Measurements from ENCODE around the gene NMRK2. TPM values are rescaled to one million over a fixed set of nuclear protein-coding genes. Genes with fewer than 3 reads are reported as not detected.
"Not testable (repeated sequence)": the region's sequence is repeated elsewhere in the genome, so short reads cannot be mapped to it uniquely, and the experiment has no call there.

The NMRK2 gene
- total RNA-seq, 1 experiment from 2014 or later: not detected

- in situ Hi-C loops (cut with HindIII; ENCODE audit: low pct_unique_long_range_greater_than_20kb, low sequenced_read_pairs): no loop called here
These were observed 9.0 kb upstream of the NMRK2 start for GRCh38 chr19:3923912-3924311.

GRCh38 chr19:3931041-3931440 is 1.8 kb upstream of the NMRK2 start:
- in situ Hi-C loops (cut with HindIII; ENCODE audit: low pct_unique_long_range_greater_than_20kb, low sequenced_read_pairs): no loop called here
- DNase-seq (ENCODE audit: low read depth): no peak

More at GRCh38 chr19:3923912-3924311, 9.0 kb upstream of the NMRK2 start:
- no peak for DNase-seq (ENCODE audit: low read depth)

- in situ Hi-C loops (cut with HindIII; ENCODE audit: low pct_unique_long_range_greater_than_20kb, low sequenced_read_pairs): no loop called here
- no peak for DNase-seq (ENCODE audit: low read depth)
These were observed 3.9 kb downstream of the NMRK2 start for GRCh38 chr19:3936506-3937442.

- DNase-seq (ENCODE audit: low read depth); in situ Hi-C loops (cut with HindIII; ENCODE audit: low pct_unique_long_range_greater_than_20kb, low sequenced_read_pairs): not testable (repeated sequence)
These were observed 5.6 kb downstream of the NMRK2 start for GRCh38 chr19:3938300-3938950.

DNA sequence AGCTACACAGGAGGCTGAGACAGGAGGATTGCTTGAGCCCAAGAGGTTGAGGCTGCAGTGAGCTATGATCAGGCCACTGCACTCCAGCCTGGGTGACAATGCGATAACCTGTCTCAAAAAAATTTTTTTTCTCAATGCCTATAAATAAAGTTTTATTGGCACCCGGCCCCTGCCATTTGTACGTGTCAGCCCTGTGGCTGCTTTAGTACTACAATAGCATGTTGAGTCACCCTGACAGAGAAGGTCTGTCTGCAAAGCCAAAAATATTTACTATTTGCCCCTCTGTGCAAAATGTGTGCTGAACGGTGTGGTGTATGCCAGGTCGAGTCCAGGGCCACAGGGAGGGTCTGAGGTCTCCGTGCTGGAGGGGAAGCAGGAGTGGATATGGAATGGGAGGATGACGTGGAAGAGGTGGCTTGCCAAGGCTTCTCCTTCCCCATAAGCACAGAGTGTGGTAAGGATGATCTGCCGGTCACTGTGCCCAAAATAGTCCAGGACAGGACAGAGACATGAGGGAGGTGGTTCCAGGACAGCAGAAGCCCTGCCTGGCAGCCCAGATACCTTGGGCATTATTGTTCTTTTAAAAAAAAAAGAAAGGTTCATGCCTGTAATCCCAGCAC is 10.0 kb downstream of the NMRK2 start:
- in situ Hi-C loops (cut with HindIII; ENCODE audit: low pct_unique_long_range_greater_than_20kb, low sequenced_read_pairs): no loop called here
- no peak for DNase-seq (ENCODE audit: low read depth)

DNA sequence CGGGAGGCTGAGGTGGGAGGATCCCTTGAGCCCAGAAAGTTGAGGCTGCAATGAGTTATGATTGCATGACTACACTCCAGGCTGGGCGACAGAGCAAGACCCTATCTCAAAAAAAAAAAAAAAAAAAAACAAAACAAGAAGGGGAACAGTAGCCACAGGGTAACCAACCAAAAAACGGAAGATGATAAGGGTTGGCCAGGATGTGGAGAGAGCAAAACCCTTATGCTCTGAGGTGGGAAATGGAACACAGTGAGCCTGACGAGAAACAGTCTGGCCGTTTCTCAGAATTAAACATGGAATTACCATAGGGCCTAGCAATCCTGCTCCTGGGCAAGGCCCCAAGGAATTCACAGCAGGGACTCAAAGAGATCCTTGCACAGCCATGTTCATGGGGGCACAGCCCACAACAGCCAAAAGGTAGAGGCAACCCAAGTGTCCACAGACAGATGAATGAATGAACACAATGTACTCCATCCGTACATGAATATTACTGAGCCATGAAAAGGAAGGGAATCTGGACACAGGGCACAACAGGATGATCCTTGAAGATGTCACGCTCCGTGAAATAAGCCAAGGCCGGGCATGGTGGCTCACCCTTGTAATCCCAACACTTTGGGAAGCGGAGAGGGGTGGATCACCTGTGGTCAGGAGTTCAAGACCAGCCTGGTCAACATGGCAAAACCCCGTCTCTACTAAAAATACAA is 11.3 kb downstream of the NMRK2 start:
- no peak for DNase-seq (ENCODE audit: low read depth)
- in situ Hi-C loops (cut with HindIII; ENCODE audit: low pct_unique_long_range_greater_than_20kb, low sequenced_read_pairs): no loop called here

GRCh38 chr19:3945838-3946237 is 13.0 kb downstream of the NMRK2 start:
- DNase-seq (ENCODE audit: low read depth): no peak
- in situ Hi-C loops (cut with HindIII; ENCODE audit: low pct_unique_long_range_greater_than_20kb, low sequenced_read_pairs): no loop called here

DNA sequence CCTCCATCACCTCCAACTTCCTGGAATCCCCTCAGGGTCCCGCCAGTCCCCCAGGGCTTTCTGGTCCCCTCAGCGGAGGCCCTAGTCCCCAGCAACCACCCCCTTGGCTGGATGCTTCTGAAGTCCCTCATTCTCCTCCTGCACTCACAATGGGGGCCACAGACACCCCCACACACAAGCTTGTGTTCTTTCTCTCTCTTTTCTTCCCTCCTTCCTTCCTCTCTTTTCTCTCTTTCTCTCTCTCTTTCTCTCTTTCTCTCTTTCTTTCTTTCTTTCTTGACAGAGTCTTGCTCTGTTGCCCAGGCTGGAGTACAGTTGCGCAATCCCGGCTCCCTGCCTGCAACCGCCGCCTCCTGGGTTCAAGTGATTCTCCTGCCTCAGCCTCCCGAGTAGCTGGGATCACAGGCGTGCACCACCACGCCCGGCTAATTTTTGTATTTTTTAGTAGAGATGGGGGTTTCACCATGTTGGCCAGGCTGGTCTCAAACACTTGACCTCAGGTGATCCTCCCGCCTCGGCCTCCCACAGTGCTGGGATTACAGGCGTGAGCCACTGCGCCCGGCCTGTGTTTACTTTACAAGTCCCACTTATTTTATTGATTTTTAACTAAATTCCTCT is 14.6 kb downstream of the NMRK2 start:
- DNase-seq (ENCODE audit: low read depth); in situ Hi-C loops (cut with HindIII; ENCODE audit: low pct_unique_long_range_greater_than_20kb, low sequenced_read_pairs): not testable (repeated sequence)

DNA sequence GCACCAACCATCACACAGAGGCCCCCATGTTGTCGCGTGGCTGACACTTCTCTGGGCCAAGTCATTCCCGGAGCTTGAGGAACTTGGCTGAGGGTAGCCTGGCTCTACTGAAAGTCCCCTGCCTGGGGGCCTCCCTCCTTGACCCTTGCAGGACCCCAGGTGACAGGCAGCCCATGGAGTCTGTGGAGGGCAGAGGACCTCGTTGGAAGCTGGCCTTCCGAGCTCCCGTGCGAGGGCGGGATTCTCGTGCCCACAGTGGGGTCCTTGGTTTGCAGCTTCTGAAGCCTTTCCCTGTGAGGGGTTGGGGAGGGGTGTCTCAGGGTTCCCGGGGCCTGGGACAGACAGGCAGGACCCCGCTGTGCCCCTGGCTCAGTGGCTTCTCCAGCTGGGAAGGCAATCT is 16.4 kb downstream of the NMRK2 start:
- DNase-seq (ENCODE audit: low read depth): no peak
- in situ Hi-C loops (cut with HindIII; ENCODE audit: low pct_unique_long_range_greater_than_20kb, low sequenced_read_pairs): no loop called here

DNA sequence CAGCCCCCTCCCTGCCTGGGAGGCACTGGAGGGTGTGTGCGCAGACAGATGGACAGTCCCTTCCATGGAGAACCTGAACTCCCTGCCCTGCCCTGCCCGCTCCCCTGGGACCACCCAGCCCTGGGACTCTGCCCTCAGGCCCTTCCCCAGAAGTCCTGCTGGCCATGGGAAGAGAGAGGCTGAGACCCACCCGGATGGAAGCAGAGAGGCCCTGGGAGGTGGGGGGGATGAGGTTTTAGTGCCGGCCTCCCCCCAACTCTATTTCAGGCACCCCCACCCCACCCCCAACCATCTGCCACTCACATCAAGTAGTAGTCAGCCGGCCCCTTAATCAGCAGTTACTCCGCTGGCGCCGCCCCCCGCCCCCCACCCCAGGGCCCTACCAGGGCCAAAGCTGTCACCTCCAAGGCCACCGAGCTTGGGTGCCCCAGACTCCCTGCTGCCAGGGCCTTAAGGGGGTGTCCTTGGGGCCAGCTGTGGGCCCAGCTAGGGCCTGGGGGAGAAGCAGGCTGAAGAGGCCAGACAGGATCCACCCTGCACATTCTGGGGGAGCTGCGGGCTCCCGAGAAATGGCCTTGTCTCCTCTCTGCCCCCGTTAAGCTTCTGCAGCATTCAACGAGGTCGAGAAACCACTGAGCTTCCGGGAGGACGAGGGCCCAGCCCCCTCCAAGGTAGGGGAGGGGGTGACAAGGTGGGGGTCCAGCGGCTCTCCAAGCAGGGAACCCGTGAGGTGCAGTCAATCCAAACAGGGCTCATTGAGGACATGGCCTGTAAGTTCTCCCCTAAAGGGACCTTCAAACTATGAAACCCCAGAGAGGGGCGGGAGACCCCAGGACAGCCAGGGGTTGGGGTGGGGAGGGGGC is 17.4 kb downstream of the NMRK2 start:
- in situ Hi-C loops (cut with HindIII; ENCODE audit: low pct_unique_long_range_greater_than_20kb, low sequenced_read_pairs): no loop called here
- no peak for DNase-seq (ENCODE audit: low read depth)

DNA sequence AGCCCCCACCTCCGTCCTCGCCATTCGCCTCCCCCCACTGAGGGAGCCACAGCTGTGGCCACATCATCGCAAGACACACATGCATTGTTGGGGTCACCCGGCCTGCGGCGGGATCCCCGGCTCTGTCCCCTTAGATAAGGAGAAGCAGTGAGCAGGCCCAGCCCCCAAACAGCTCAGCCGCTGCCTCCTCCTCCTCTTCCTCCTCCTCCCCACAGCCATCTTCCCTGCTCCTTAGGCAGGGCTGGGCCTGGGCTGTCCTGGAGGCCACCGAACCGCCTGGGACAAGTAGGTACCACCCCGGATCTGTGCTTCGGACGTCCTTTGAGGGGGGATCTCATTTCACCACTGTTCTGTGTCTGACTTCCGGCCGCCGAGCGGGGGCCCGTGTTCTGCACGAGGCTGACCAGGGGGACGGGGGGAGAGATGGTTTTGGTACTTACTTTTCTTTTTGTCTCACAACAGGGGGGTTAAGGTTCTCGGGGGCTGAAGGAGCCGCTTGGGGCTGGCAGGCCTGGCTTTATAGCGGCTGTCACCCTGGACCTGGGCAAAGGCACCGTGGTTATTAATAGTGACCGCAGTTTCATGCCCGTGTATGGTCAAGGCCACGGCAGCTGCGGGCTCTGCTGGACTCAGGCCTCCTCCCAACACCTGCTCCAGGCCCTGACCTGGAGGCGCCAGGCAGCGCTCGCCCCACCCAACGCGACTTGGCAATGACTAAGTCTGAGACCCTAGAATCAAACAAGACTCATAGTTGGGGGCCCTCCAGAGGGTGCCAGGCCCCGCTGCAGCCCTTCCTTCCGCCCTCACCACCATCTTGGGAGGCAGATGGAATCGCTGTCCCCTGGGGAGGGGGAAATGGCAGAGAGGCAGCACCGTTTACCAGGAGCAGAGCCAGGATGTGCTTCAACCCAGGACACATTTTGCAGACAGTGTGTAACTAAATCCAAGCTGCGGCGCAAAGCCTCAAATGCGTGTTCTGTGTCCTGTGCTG is 18.3 kb downstream of the NMRK2 start:
- in situ Hi-C loops (cut with HindIII; ENCODE audit: low pct_unique_long_range_greater_than_20kb, low sequenced_read_pairs): no loop called here
- no peak for DNase-seq (ENCODE audit: low read depth)

- in situ Hi-C loops (cut with HindIII; ENCODE audit: low pct_unique_long_range_greater_than_20kb, low sequenced_read_pairs); DNase-seq (ENCODE audit: low read depth): not testable (repeated sequence)
These were observed 19.9 kb downstream of the NMRK2 start for GRCh38 chr19:3952755-3953276.

- in situ Hi-C loops (cut with HindIII; ENCODE audit: low pct_unique_long_range_greater_than_20kb, low sequenced_read_pairs): no loop called here
- DNase-seq (ENCODE audit: low read depth): no peak
These were observed 21.2 kb downstream of the NMRK2 start for GRCh38 chr19:3954107-3954506.

- DNase-seq (ENCODE audit: low read depth): not testable (repeated sequence)
These were observed 22.4 kb downstream of the NMRK2 start for GRCh38 chr19:3955276-3955675.

GRCh38 chr19:3955688-3956087 is 22.8 kb downstream of the NMRK2 start:
- no peak for DNase-seq (ENCODE audit: low read depth)
- in situ Hi-C loops (cut with HindIII; ENCODE audit: low pct_unique_long_range_greater_than_20kb, low sequenced_read_pairs): no loop called here

More at GRCh38 chr19:3955276-3955675, 22.4 kb downstream of the NMRK2 start:
- in situ Hi-C loops (cut with HindIII; ENCODE audit: low pct_unique_long_range_greater_than_20kb, low sequenced_read_pairs): not testable (repeated sequence)
